ENCODE measurements around the gene TMEM259. TPM values are rescaled to one million over a fixed set of nuclear protein-coding genes. Genes with fewer than 3 reads are reported as not detected.

TMEM259 gene
- total RNA-seq, 1 donor from 2014 or later = 182 TPM

DNA sequence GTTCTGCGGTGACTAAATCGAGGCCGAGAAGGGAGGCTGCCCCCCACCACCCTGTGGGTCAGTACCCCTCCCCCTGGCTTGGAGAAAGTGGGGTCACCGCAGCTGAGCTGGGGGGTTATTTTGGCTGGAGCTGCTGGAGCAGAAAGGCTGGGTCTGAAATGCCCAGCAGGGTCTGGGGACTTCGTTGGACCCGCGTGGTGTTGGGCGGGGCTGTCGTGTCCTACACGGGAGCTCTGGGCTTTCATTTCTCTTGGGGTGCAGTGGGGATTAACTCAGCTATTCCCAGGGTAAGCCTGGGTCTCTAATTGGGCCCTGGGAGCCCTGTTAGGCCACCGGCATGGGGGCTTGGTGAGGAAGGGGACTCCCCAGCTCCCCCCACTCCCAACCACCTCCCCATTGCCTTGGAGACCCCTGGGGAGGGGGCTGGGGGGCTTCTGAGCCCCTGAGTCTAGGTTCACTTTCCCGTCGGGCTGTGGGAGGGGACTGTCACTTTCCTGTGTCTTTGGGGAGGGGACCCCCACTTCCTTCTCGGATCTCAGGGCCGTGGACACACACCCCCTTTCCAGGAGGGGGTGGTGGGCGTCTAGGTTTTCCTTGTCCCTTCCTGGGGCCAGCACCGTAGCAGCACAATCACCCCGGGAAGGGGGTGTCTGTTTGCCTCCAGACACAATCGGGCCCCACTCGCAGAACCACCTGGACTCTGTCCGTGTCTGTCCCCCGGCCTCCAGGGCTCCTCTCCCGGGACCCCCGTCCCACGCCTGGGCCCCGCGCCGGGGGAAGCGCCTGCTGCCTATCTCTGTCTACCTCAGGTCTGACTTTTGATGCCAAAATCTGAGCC, 47.0 kb downstream of the TMEM259 start:
- DNase-seq (ENCODE audit: low spot score) = no peak
- H3K4me3 Mint-ChIP-seq (ENCODE audit: unreplicated experiment) = no peak overlapping the region
- H3K9me3 Mint-ChIP-seq (ENCODE audit: unreplicated experiment) = no peaks in the 10 kb centered on the region
- no peaks in the 10 kb centered on the region for H3K4me1 Mint-ChIP-seq (ENCODE audit: unreplicated experiment)
- no peak overlapping the region for H3K27ac Mint-ChIP-seq (ENCODE audit: unreplicated experiment)
- peaks cover 4% of the 10 kb centered on the region for H3K27me3 Mint-ChIP-seq (ENCODE audit: unreplicated experiment)
- H3K36me3 Mint-ChIP-seq (ENCODE audit: low read depth, unreplicated experiment) = peaks cover 20% of the 10 kb centered on the region
- TF ChIP-seq, protein P1, sequence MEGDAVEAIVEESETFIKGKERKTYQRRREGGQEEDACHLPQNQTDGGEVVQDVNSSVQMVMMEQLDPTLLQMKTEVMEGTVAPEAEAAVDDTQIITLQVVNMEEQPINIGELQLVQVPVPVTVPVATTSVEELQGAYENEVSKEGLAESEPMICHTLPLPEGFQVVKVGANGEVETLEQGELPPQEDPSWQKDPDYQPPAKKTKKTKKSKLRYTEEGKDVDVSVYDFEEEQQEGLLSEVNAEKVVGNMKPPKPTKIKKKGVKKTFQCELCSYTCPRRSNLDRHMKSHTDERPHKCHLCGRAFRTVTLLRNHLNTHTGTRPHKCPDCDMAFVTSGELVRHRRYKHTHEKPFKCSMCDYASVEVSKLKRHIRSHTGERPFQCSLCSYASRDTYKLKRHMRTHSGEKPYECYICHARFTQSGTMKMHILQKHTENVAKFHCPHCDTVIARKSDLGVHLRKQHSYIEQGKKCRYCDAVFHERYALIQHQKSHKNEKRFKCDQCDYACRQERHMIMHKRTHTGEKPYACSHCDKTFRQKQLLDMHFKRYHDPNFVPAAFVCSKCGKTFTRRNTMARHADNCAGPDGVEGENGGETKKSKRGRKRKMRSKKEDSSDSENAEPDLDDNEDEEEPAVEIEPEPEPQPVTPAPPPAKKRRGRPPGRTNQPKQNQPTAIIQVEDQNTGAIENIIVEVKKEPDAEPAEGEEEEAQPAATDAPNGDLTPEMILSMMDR (IDR thresholded peaks at IDR 0.05; ENCODE audit: unreplicated experiment) = no peak

DNA sequence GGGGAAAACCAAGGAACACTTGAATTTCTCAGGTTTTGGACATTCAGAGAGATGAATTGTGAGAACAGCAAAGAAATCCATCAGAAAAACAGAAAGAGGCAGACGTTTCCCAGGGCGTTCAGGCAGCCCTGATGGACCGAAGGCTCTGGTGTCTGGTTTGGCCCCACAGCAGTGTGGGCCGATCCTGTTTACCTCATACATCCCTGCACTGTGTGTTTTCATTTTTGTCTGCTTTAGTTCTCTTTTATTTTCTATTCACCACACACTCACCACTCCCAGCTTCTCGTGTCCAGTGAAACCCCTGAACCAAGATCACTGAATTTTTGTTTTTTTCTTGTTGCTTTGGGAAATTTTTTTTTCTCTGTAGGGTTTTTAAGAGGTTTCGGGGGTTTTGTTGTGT, 48.6 kb downstream of the TMEM259 start:
- no peaks in the 10 kb centered on the region for H3K9me3 Mint-ChIP-seq (ENCODE audit: unreplicated experiment)
- peaks cover 4% of the 10 kb centered on the region for H3K27me3 Mint-ChIP-seq (ENCODE audit: unreplicated experiment)
- H3K27ac Mint-ChIP-seq (ENCODE audit: unreplicated experiment) = peak overlapping the region; percentile 74
- TF ChIP-seq, protein P1 (IDR thresholded peaks at IDR 0.05; ENCODE audit: unreplicated experiment) = no peak
- DNase-seq (ENCODE audit: low spot score) = no peak
- H3K4me3 Mint-ChIP-seq (ENCODE audit: unreplicated experiment) = peak overlapping the region; percentile 82
- H3K4me1 Mint-ChIP-seq (ENCODE audit: unreplicated experiment) = no peaks in the 10 kb centered on the region
- H3K36me3 Mint-ChIP-seq (ENCODE audit: low read depth, unreplicated experiment) = peaks cover 33% of the 10 kb centered on the region

DNA sequence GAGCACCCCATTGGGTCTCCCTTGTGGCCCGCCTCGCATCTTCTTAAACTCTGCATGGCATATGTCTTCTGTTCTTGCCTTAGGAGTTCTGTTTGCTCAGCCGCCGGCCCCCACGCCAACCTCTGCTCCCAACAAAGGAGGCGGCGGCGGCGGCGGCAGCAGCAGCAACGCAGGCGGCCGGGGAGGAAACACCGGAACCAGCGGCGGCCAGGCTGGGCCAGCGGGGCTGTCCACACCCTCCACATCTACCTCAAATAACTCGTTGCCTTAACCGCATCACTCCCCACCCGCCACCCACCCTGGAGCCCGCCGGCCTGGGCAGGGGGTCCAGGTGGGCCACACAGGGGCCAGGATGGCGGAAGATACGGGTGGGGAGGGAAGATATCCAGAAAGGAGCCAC, 49.1 kb downstream of the TMEM259 start:
- H3K9me3 Mint-ChIP-seq (ENCODE audit: unreplicated experiment) = no peaks in the 10 kb centered on the region
- H3K36me3 Mint-ChIP-seq (ENCODE audit: low read depth, unreplicated experiment) = peaks cover 36% of the 10 kb centered on the region
- peaks cover 4% of the 10 kb centered on the region for H3K27me3 Mint-ChIP-seq (ENCODE audit: unreplicated experiment)
- H3K4me1 Mint-ChIP-seq (ENCODE audit: unreplicated experiment) = no peaks in the 10 kb centered on the region
- DNase-seq (ENCODE audit: low spot score) = no peak
- no peak overlapping the region for H3K27ac Mint-ChIP-seq (ENCODE audit: unreplicated experiment)
- no peak overlapping the region for H3K4me3 Mint-ChIP-seq (ENCODE audit: unreplicated experiment)
- TF ChIP-seq, protein P1 (IDR thresholded peaks at IDR 0.05; ENCODE audit: unreplicated experiment) = no peak

DNA sequence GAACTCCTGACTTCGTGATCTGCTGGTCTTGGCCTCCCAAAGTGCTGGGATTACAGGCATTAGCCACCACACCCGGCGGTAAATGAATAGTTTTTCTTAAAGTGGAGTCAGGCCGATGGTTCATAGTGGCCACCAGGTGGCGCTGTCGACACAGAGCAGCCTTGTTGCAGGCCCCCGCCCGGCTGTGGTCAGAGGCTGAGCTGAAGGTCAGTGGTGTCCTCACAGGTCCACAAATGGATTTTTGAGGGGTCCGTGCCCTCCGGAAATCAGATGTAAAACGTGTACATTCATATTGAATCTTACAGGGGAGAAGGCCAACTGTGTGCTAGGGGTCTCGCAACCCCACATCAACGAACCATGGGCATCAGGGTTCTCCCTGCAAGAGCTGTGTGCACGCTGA, 50.2 kb downstream of the TMEM259 start:
- peaks cover 4% of the 10 kb centered on the region for H3K27me3 Mint-ChIP-seq (ENCODE audit: unreplicated experiment)
- no peaks in the 10 kb centered on the region for H3K9me3 Mint-ChIP-seq (ENCODE audit: unreplicated experiment)
- TF ChIP-seq, protein P1 (IDR thresholded peaks at IDR 0.05; ENCODE audit: unreplicated experiment) = peak; percentile 97
- peak overlapping the region; percentile 83 for H3K4me3 Mint-ChIP-seq (ENCODE audit: unreplicated experiment)
- H3K27ac Mint-ChIP-seq (ENCODE audit: unreplicated experiment) = no peak overlapping the region
- DNase-seq (ENCODE audit: low spot score) = no peak
- H3K36me3 Mint-ChIP-seq (ENCODE audit: low read depth, unreplicated experiment) = peaks cover 36% of the 10 kb centered on the region
- no peaks in the 10 kb centered on the region for H3K4me1 Mint-ChIP-seq (ENCODE audit: unreplicated experiment)

DNA sequence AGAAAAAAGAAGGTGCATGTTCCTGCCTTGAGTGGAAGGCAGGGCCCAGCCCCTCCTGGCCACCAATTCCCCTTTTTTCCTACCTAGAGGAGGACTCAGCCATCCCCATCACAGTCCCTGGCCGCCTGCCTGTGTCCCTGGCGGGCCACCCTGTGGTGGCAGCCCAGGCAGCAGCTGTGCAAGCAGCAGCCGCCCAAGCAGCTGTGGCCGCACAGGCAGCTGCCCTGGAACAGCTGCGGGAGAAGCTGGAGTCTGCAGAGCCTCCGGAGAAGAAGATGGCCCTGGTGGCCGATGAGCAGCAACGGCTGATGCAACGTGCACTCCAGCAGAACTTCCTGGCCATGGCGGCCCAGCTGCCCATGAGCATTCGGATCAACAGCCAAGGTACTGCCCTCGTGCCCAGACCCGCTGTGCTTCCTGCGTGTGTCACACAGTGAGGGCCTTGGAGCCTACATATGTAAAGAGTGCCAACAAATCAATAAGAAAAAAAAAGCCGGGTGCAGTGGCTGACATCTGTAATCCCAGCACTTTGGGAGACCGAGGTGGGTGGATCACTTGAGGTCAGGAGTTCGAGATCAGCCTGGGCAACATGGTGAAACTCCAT, 54.3 kb downstream of the TMEM259 start:
- Mint-ChIP-seq H3K9me3 (ENCODE audit: unreplicated experiment) (no peaks in the 10 kb centered on the region), H3K4me3 (ENCODE audit: unreplicated experiment) (peak overlapping the region; percentile 42), H3K4me1 (ENCODE audit: unreplicated experiment) (peaks cover 2% of the 10 kb centered on the region), H3K27ac (ENCODE audit: unreplicated experiment) (no peak overlapping the region), H3K36me3 (ENCODE audit: low read depth, unreplicated experiment) (peaks cover 47% of the 10 kb centered on the region), H3K27me3 (ENCODE audit: unreplicated experiment) (peaks cover 4% of the 10 kb centered on the region)
- TF ChIP-seq, protein P1 (IDR thresholded peaks at IDR 0.05; ENCODE audit: unreplicated experiment) = no peak
- no peak for DNase-seq (ENCODE audit: low spot score)

Data from endothelial cell (in vitro differentiated cells).